ENCODE data around the gene DCLRE1A. TPM values are rescaled to one million over a fixed set of nuclear protein-coding genes. Genes with fewer than 3 reads are reported as not detected.
A peak's percentile ranks its signal among the peaks of the same experiment; 100 is the strongest.

DCLRE1A gene
- total RNA-seq, 1 donor from 2014 or later, result 7.5 TPM

DNA sequence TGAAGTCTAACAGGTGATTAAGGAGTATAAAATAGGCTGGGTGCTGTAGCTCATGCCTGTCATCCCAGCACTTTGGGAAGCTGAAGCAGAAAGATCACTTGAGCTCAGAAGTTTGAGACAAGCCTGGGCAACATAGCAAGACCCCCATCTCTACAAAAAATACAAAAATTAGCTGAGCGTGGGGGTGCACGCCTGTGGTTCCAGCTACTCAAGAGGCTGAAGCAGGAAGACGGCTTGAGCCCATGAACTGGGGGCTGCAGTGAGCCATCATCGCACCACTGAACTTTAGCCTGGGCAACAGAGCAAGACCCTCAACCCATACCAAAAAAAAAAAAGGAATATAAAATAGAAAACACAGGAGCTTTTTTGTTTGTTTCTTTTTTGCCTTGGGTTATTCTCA, 47.4 kb downstream of the DCLRE1A start:
- H3K4me3 Mint-ChIP-seq (ENCODE audit: unreplicated experiment), result no peak overlapping the region
- DNase-seq (ENCODE audit: low spot score), result no peak
- TF ChIP-seq CTCF (IDR thresholded peaks at IDR 0.05; ENCODE audit: unreplicated experiment), result no peak
- peaks cover 7% of the 10 kb centered on the region for H3K4me1 Mint-ChIP-seq (ENCODE audit: unreplicated experiment)
- H3K27ac Mint-ChIP-seq (ENCODE audit: unreplicated experiment), result no peak overlapping the region
- no peaks in the 10 kb centered on the region for H3K27me3 Mint-ChIP-seq (ENCODE audit: unreplicated experiment)
- no peaks in the 10 kb centered on the region for H3K9me3 Mint-ChIP-seq (ENCODE audit: unreplicated experiment)
- H3K36me3 Mint-ChIP-seq (ENCODE audit: low read depth, unreplicated experiment), result no peaks in the 10 kb centered on the region

GRCh38 chr10:113802997-113803396, 50.9 kb downstream of the DCLRE1A start:
- Mint-ChIP-seq H3K9me3 (ENCODE audit: unreplicated experiment) (no peaks in the 10 kb centered on the region), H3K4me1 (ENCODE audit: unreplicated experiment) (peaks cover 7% of the 10 kb centered on the region), H3K27me3 (ENCODE audit: unreplicated experiment) (no peaks in the 10 kb centered on the region), H3K27ac (ENCODE audit: unreplicated experiment) (peak overlapping the region; percentile 87), H3K36me3 (ENCODE audit: low read depth, unreplicated experiment) (no peaks in the 10 kb centered on the region), H3K4me3 (ENCODE audit: unreplicated experiment) (no peak overlapping the region)
- no peak for DNase-seq (ENCODE audit: low spot score)
- no peak for TF ChIP-seq CTCF (IDR thresholded peaks at IDR 0.05; ENCODE audit: unreplicated experiment)

- TF ChIP-seq CTCF (IDR thresholded peaks at IDR 0.05; ENCODE audit: unreplicated experiment), result no peak
- no peak for DNase-seq (ENCODE audit: low spot score)
- Mint-ChIP-seq H3K36me3 (ENCODE audit: low read depth, unreplicated experiment) (no peaks in the 10 kb centered on the region), H3K9me3 (ENCODE audit: unreplicated experiment) (no peaks in the 10 kb centered on the region), H3K4me3 (ENCODE audit: unreplicated experiment) (no peak overlapping the region), H3K4me1 (ENCODE audit: unreplicated experiment) (peaks cover 7% of the 10 kb centered on the region), H3K27ac (ENCODE audit: unreplicated experiment) (no peak overlapping the region), H3K27me3 (ENCODE audit: unreplicated experiment) (no peaks in the 10 kb centered on the region)
These were observed 52.3 kb downstream of the DCLRE1A start for GRCh38 chr10:113801569-113801968.

- Mint-ChIP-seq H3K27ac (ENCODE audit: unreplicated experiment) (no peak overlapping the region), H3K4me1 (ENCODE audit: unreplicated experiment) (no peaks in the 10 kb centered on the region), H3K27me3 (ENCODE audit: unreplicated experiment) (no peaks in the 10 kb centered on the region), H3K4me3 (ENCODE audit: unreplicated experiment) (no peak overlapping the region), H3K36me3 (ENCODE audit: low read depth, unreplicated experiment) (no peaks in the 10 kb centered on the region), H3K9me3 (ENCODE audit: unreplicated experiment) (no peaks in the 10 kb centered on the region)
- TF ChIP-seq CTCF (IDR thresholded peaks at IDR 0.05; ENCODE audit: unreplicated experiment), result no peak
- no peak for DNase-seq (ENCODE audit: low spot score)
These were observed 62.2 kb downstream of the DCLRE1A start for GRCh38 chr10:113791691-113792090.

- Mint-ChIP-seq H3K36me3 (ENCODE audit: low read depth, unreplicated experiment) (no peaks in the 10 kb centered on the region), H3K27ac (ENCODE audit: unreplicated experiment) (no peak overlapping the region), H3K27me3 (ENCODE audit: unreplicated experiment) (no peaks in the 10 kb centered on the region), H3K4me3 (ENCODE audit: unreplicated experiment) (no peak overlapping the region), H3K9me3 (ENCODE audit: unreplicated experiment) (no peaks in the 10 kb centered on the region), H3K4me1 (ENCODE audit: unreplicated experiment) (no peaks in the 10 kb centered on the region)
- no peak for DNase-seq (ENCODE audit: low spot score)
- no peak for TF ChIP-seq CTCF (IDR thresholded peaks at IDR 0.05; ENCODE audit: unreplicated experiment)
These were observed 65.2 kb downstream of the DCLRE1A start for GRCh38 chr10:113788604-113789083.

Other genes starting within 250 kb of the DCLRE1A start
- not detected for gene NRAP, start 190.0 kb downstream of the DCLRE1A start, total RNA-seq (ENCODE audit: unreplicated experiment)
- 11.9 TPM for gene CASP7, start 174.2 kb downstream of the DCLRE1A start, total RNA-seq (ENCODE audit: unreplicated experiment)
- gene PLEKHS1, start 102.4 kb downstream of the DCLRE1A start, total RNA-seq (ENCODE audit: unreplicated experiment), result not detected
- 22.5 TPM for gene NHLRC2, start 579 bp upstream of the DCLRE1A start, total RNA-seq (ENCODE audit: unreplicated experiment)
- gene ADRB1, start 189.8 kb upstream of the DCLRE1A start, total RNA-seq (ENCODE audit: unreplicated experiment), result not detected